Sigmoid colon (tissue), 7 donors: ENCODE data around the gene SYCP3. TPM values are rescaled to one million over a fixed set of nuclear protein-coding genes. Genes with fewer than 3 reads are reported as not detected.

ENCODE experiments used
- DNase-seq: peaks from one replicate; pipeline ENCODE4 v3.0.0-alpha.2; 2019
- H3K27ac ChIP-seq, 4 donors: fragments of 200-600 bp; sonication (generic); one replicate each; pipeline ENCODE4 v1.5.1; 2016 to 2019; ENCODE audit warnings: mild to moderate bottlenecking in 1 of 4
- H3K27me3 ChIP-seq, 3 donors: fragments of 200-600 bp; sonication (generic); one replicate each; pipeline ENCODE4 v1.5.1; 2019; ENCODE audit warnings: mild to moderate bottlenecking in 1 of 3
- H3K36me3 ChIP-seq, 4 donors: fragments of 200-600 bp; sonication (generic); one replicate each; pipeline ENCODE4 v1.5.1; 2016 to 2019
- H3K4me1 ChIP-seq, 4 donors: fragments of 200-600 bp; sonication (generic); one replicate each; pipeline ENCODE4 v1.5.1; 2017 to 2019
- H3K4me3 ChIP-seq, 4 donors: fragments of 200-600 bp; sonication (generic); one replicate each; pipeline ENCODE4 v1.5.1; 2017 to 2019; ENCODE audit warnings: mild to moderate bottlenecking in 2 of 4, moderate library complexity in 1 of 4
- H3K9me3 ChIP-seq, 4 donors: fragments of 200-600 bp in 3 of 4; sonication (generic) in 3 of 4; one replicate each; pipeline versions ENCODE4 v1.5.1 to v1.6.1; 2013 to 2019
- CTCF ChIP-seq, 4 experiments: fragments of 450-650 bp in 3 of 4; fragments of 200-600 bp in 1 of 4; IDR thresholded peaks; one replicate each; pipeline ENCODE4 v1.5.1; 2016 to 2019; ENCODE audit warnings: antibody characterized with exemption in 4 of 4, mild to moderate bottlenecking in 3 of 4, moderate library complexity in 2 of 4
- EP300 ChIP-seq, 4 donors: sonication (generic); formaldehyde crosslinking; IDR thresholded peaks; one replicate each; pipeline ENCODE4 v1.6.1; 2017; ENCODE audit warnings: antibody characterized with exemption in 4 of 4
- POLR2A ChIP-seq, 2 donors: fragments of 450-650 bp; IDR thresholded peaks; one replicate each; pipeline ENCODE4 v1.6.1; 2016; ENCODE audit warnings: antibody characterized with exemption in 2 of 2, mild to moderate bottlenecking in 2 of 2, moderate library complexity in 2 of 2
- POLR2AphosphoS5 ChIP-seq, 4 donors: sonication (generic); formaldehyde crosslinking; IDR thresholded peaks; one replicate each; pipeline ENCODE4 v1.6.1; 2017; ENCODE audit warnings: antibody characterized with exemption in 4 of 4
- WGBS, 2 donors: extraction: QIAGEN DNeasy Blood & Tissue Kit; methylation state at CpG; one replicate each; pipeline ENCODE4 v1.1.7; 2013; 5-methylcytosine and 5-hydroxymethylcytosine counted together
- intact Hi-C: fragments of 100-400 bp; cut with DNase I; formaldehyde crosslinking; loops from one replicate; pipeline ENCODE4 v1.15.1; 2023
- polyA plus RNA-seq, 3 donors: library from polyadenylated mRNA; stranded (reverse); fragments of 200-250 nt; gene quantifications; one replicate each; pipeline ENCODE4 v1.2.3, GENCODE V29; 2013
- small RNA-seq, 3 donors: library from RNA; depleted of rRNA; stranded (forward); fragments of <200 nt; gene quantifications; one replicate each; pipeline ENCODE3, GENCODE V24; 2016
- total RNA-seq, 4 donors: library from RNA; depleted of rRNA; stranded (reverse); fragments of >200 nt; gene quantifications; one replicate each; pipeline ENCODE4 v1.1.0, GENCODE V29; 2016
- donor health status: healthy with polysubstance abuse.
- donor health status: Bipolar disorder and iron deficiency.
- donor health status: healthy.

SYCP3 gene
- total and polyA plus RNA-seq, 7 donors, result 0.14 to 0.36 (median 0.19) TPM; not detected in 4

- H3K36me3 ChIP-seq, result no peaks in the 10 kb centered on the region
- H3K27me3 ChIP-seq, result no peaks in the 10 kb centered on the region
- 85 to 90% methylated on average over 3 of the region's 3 CpGs for WGBS, 2 donors
- H3K27ac ChIP-seq, result no peak overlapping the region
- no peak overlapping the region for H3K4me3 ChIP-seq
- peaks cover 0 to 5% (median 0%) of the 10 kb centered on the region in 4 donors for H3K4me1 ChIP-seq
- TF ChIP-seq CTCF (IDR thresholded peaks at IDR 0.05) (no peak), EP300 (IDR thresholded peaks at IDR 0.05) (no peak), POLR2A (IDR thresholded peaks at IDR 0.05) (no peak), POLR2AphosphoS5 (IDR thresholded peaks at IDR 0.05) (no peak)
- intact Hi-C loops, result no loop called here
- no peaks in the 10 kb centered on the region for H3K9me3 ChIP-seq
- DNase-seq, result no peak
Measured at GRCh38 chr12:101680240-101680639, 59.0 kb downstream of the SYCP3 start.

Small RNA genes within 50 kb of the gene (small RNA-seq; reads per million reads assigned to genes)
- gene RNA5SP368 (0 reads per million in 3 donors), gene RNU6-101P (0 reads per million in 3 donors), gene RNY1P16 (0 reads per million in 3 donors)

Other genes with a start within 250 kb of the SYCP3 start
- 1 to 10 TPM in 1 of 4 donors, under 1 TPM in 3; 0.16 to 2.1 (median 0.55) TPM for gene MYBPC1, start 144.5 kb downstream of the SYCP3 start, total RNA-seq
- gene MYBPC1, start 144.5 kb downstream of the SYCP3 start, polyA plus RNA-seq, result 10 to 100 TPM in 1 of 3 donors, 1 to 10 TPM in 2; 3.9 to 18.6 (median 6.7) TPM
- gene CHPT1, start 41.8 kb downstream of the SYCP3 start, total RNA-seq, result 100 to 1,000 TPM in 2 of 4 donors, 10 to 100 TPM in 2; 49.9 to 118 (median 80.4) TPM
- gene CHPT1, start 41.8 kb downstream of the SYCP3 start, polyA plus RNA-seq, result 10 to 100 TPM; 53.4 to 74.5 (median 58.1) TPM
- gene GNPTAB, start 91.5 kb upstream of the SYCP3 start, total RNA-seq, result 10 to 100 TPM; 22.7 to 42.2 (median 36.6) TPM
- 10 to 100 TPM; 12.0 to 25.4 (median 13.8) TPM for gene GNPTAB, start 91.5 kb upstream of the SYCP3 start, polyA plus RNA-seq
- gene DRAM1, start 138.1 kb upstream of the SYCP3 start, total RNA-seq, result 10 to 100 TPM; 13.3 to 21.6 (median 18.1) TPM
- gene DRAM1, start 138.1 kb upstream of the SYCP3 start, polyA plus RNA-seq, result 10 to 100 TPM in 2 of 3 donors, 1 to 10 TPM in 1; 4.2 to 15.3 (median 10.9) TPM